Adipose tissue (tissue), 3 donors: ENCODE measurements around the gene RANBP3L. TPM values are rescaled to one million over a fixed set of nuclear protein-coding genes. Genes with fewer than 3 reads are reported as not detected.
"Not testable (repeated sequence)": the region's sequence is repeated elsewhere in the genome, so short reads cannot be mapped to it uniquely, and the experiment has no call there.

ENCODE experiments used
- H3K27ac ChIP-seq: one replicate; pipeline ENCODE4 v1.5.1; 2013; ENCODE audit warnings: low read depth, low read length
- WGBS, 3 donors: extraction: QIAGEN DNeasy Blood & Tissue Kit; methylation state at CpG; one replicate each; pipeline ENCODE4 v1.1.7; 2013; 5-methylcytosine and 5-hydroxymethylcytosine counted together
- polyA plus RNA-seq, 3 donors: library from polyadenylated mRNA; stranded (reverse); fragments of 200-250 nt; gene quantifications; one replicate each; pipeline ENCODE4 v1.2.3, GENCODE V29; 2013
- donor health status: healthy with polysubstance abuse.
- donor health status: Bipolar disorder and iron deficiency.
- donor health status: healthy.

Gene RANBP3L
- polyA plus RNA-seq: 1 to 10 TPM in 1 of 3 donors, under 1 TPM in 2; 0.05 to 1.2 (median 0.12) TPM

GRCh38 chr5:36301858-36302603 is at the start of gene RANBP3L:
Gene RANBP3L (minus strand): TSS chr5:36301902. CDS start chr5:36301416, 486 bp downstream.
- WGBS, 3 donors: 9 to 22% (median 18%) methylated on average over 5 of the region's 5 CpGs
- H3K27ac ChIP-seq: no peak within 1 kb of the TSS

GRCh38 chr5:36346896-36347690 is 45.4 kb upstream of the RANBP3L start:
- WGBS, 3 donors: 73 to 76% (median 74%) methylated on average over 5 of the region's 5 CpGs
- H3K27ac ChIP-seq: no peak overlapping the region

GRCh38 chr5:36344899-36345298 is 43.2 kb upstream of the RANBP3L start:
- no peak overlapping the region for H3K27ac ChIP-seq
- 85 to 88% (median 87%) methylated on average over 2 of the region's 2 CpGs for WGBS, 3 donors

- 82 to 88% (median 84%) methylated on average over 4 of the region's 4 CpGs for WGBS, 3 donors
Measured at GRCh38 chr5:36341720-36342119, 40.0 kb upstream of the RANBP3L start.

GRCh38 chr5:36337597-36337996 is 35.9 kb upstream of the RANBP3L start:
- 77 to 100% (median 93%) methylated on average over 1 of the region's 1 CpG for WGBS, 3 donors
- no peak overlapping the region for H3K27ac ChIP-seq

More at GRCh38 chr5:36341720-36342119, 40.0 kb upstream of the RANBP3L start:
- H3K27ac ChIP-seq: not testable (repeated sequence)

GRCh38 chr5:36334315-36334714 is 32.6 kb upstream of the RANBP3L start:
- no peak overlapping the region for H3K27ac ChIP-seq
- WGBS, 3 donors: 77 to 83% (median 81%) methylated on average over 5 of the region's 5 CpGs

- H3K27ac ChIP-seq: not testable (repeated sequence)
- WGBS, 3 donors: 89 to 92% (median 90%) methylated on average over 13 of the region's 13 CpGs
Measured at GRCh38 chr5:36332720-36333119, 31.0 kb upstream of the RANBP3L start.

GRCh38 chr5:36325196-36325595 is 23.5 kb upstream of the RANBP3L start:
- no peak overlapping the region for H3K27ac ChIP-seq

GRCh38 chr5:36323926-36324781 is 22.5 kb upstream of the RANBP3L start:
- H3K27ac ChIP-seq: no peak overlapping the region
- 87 to 94% (median 89%) methylated on average over 6 of the region's 6 CpGs for WGBS, 3 donors

- H3K27ac ChIP-seq: no peak overlapping the region
- WGBS, 3 donors: 54 to 82% (median 64%) methylated on average over 1 of the region's 1 CpG
Measured at GRCh38 chr5:36312953-36313672, 11.4 kb upstream of the RANBP3L start.

- H3K27ac ChIP-seq: no peak overlapping the region
- 25 to 75% (median 48%) methylated on average over 1 of the region's 1 CpG for WGBS, 3 donors
Measured at GRCh38 chr5:36311956-36312355, 10.3 kb upstream of the RANBP3L start.

GRCh38 chr5:36310138-36310537 is 8.4 kb upstream of the RANBP3L start:
- 57 to 80% (median 66%) methylated on average over 3 of the region's 3 CpGs for WGBS, 3 donors

GRCh38 chr5:36305571-36306326 is 4.0 kb upstream of the RANBP3L start:
- no peak overlapping the region for H3K27ac ChIP-seq
- 15 to 36% (median 26%) methylated on average over 4 of the region's 4 CpGs for WGBS, 3 donors

More at GRCh38 chr5:36310138-36310537, 8.4 kb upstream of the RANBP3L start:
- H3K27ac ChIP-seq: no peak overlapping the region

GRCh38 chr5:36304095-36304805 is 2.5 kb upstream of the RANBP3L start:
- no peak overlapping the region for H3K27ac ChIP-seq
- WGBS, 3 donors: 66 to 78% (median 72%) methylated on average over 7 of the region's 7 CpGs

GRCh38 chr5:36300927-36301540 is 668 bp downstream of the RANBP3L start:
- H3K27ac ChIP-seq: no peak overlapping the region
- 21 to 79% (median 54%) methylated on average over 4 of the region's 4 CpGs for WGBS, 3 donors

- no peak overlapping the region for H3K27ac ChIP-seq
- WGBS, 3 donors: 72 to 90% (median 77%) methylated on average over 3 of the region's 3 CpGs
Measured at GRCh38 chr5:36300191-36300926, 1.3 kb downstream of the RANBP3L start.
